ENCODE results near the gene LRP10.

GRCh38 chr14:22926316-22926715, 54.8 kb downstream of the LRP10 start:
- TF ChIP-seq CTCF (IDR thresholded peaks at IDR 0.05): no peak
- no peak for TF ChIP-seq ZFX (IDR thresholded peaks at IDR 0.05; ENCODE audit: borderline replicate concordance)
